LNCaP clone FGC (cell line): ENCODE results near the gene MMP24.

Experiments used
- DNase-seq: peaks from one replicate; pipeline ENCODE4 v3.0.0-alpha.2; 2011; ENCODE audit warnings: low read depth
- H3K4me3 ChIP-seq: 2 replicates; pipeline ENCODE4 v1.5.1; 2011; ENCODE audit warnings: mild to moderate bottlenecking, low read depth, low read length, control low read depth
- TF ChIP-seq, protein P1 (sequence below): IDR thresholded peaks from 2 replicates; pipeline ENCODE4 v1.5.1; 2012; ENCODE audit warnings: mild to moderate bottlenecking; ENCODE audit not compliant: control insufficient read depth, insufficient read depth; ENCODE audit errors: extremely low read depth

The MMP24 gene

GRCh38 chr20:35277531-35278395 lies 51.3 kb downstream of the MMP24 start, which contains the start of gene MMP24OS:
MMP24OS (minus strand) TSS chr20:35278122; CDS start chr20:35277929, 193 bp downstream.
- TF ChIP-seq, protein P1, sequence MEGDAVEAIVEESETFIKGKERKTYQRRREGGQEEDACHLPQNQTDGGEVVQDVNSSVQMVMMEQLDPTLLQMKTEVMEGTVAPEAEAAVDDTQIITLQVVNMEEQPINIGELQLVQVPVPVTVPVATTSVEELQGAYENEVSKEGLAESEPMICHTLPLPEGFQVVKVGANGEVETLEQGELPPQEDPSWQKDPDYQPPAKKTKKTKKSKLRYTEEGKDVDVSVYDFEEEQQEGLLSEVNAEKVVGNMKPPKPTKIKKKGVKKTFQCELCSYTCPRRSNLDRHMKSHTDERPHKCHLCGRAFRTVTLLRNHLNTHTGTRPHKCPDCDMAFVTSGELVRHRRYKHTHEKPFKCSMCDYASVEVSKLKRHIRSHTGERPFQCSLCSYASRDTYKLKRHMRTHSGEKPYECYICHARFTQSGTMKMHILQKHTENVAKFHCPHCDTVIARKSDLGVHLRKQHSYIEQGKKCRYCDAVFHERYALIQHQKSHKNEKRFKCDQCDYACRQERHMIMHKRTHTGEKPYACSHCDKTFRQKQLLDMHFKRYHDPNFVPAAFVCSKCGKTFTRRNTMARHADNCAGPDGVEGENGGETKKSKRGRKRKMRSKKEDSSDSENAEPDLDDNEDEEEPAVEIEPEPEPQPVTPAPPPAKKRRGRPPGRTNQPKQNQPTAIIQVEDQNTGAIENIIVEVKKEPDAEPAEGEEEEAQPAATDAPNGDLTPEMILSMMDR = peak; percentile 72
- peak; percentile 48 for DNase-seq
- H3K4me3 ChIP-seq = peak within 1 kb of the TSS; percentile 82

DNA sequence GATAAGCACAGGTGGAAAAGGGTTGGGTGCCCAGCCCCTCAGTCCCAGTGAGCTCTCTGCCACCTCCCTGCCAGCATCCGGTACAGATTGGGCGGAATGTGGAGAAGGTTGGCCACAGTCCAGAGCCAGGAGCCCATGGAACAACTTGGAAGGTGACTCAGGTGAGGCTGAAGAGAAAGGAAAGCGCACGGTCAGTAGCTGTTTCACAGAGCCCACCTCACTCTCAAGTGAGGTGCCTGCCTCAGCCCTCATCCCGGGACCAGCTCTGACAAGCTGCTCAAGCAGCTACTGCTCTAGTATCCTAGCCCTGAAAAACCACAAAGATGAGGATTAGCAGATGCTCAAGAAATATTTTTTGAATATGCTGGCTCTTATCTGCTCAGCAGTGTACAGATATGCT lies 52.5 kb downstream of the MMP24 start:
- TF ChIP-seq, protein P1 = no peak
- no peak overlapping the region for H3K4me3 ChIP-seq
- no peak for DNase-seq

- TF ChIP-seq, protein P1 = no peak
- DNase-seq = no peak
- no peak overlapping the region for H3K4me3 ChIP-seq
These were observed 53.2 kb downstream of the MMP24 start for GRCh38 chr20:35279533-35280174.

GRCh38 chr20:35280523-35280922 lies 54.0 kb downstream of the MMP24 start:
- TF ChIP-seq, protein P1 = no peak

GRCh38 chr20:35281506-35282101 lies 55.1 kb downstream of the MMP24 start:
- H3K4me3 ChIP-seq = no peak overlapping the region
- TF ChIP-seq, protein P1 = no peak
- no peak for DNase-seq

More at GRCh38 chr20:35280523-35280922, 54.0 kb downstream of the MMP24 start:
- no peak for DNase-seq
- H3K4me3 ChIP-seq = no peak overlapping the region

- TF ChIP-seq, protein P1 = no peak
- no peak for DNase-seq
- peak overlapping the region; percentile 77 for H3K4me3 ChIP-seq
These were observed 57.2 kb downstream of the MMP24 start for GRCh38 chr20:35283441-35284266.
